K562 (cell line): ENCODE results near the gene TRAPPC4. TPM values are rescaled to one million over a fixed set of nuclear protein-coding genes. Genes with fewer than 3 reads are reported as not detected.

Experiments
- ATAC-seq: fragments of 200-7000 bp; cut with Tn5 transposase; 3 replicates; pipeline ENCODE4 v1.9.1; 2020; ENCODE audit warnings: moderate library complexity
- BruUV-seq: library from RNA; stranded (reverse); fragments of 400-500 nt; replicated peaks from 2 replicates; lab custom pipeline; 2021; lab: Mats Ljungman, UMichigan
- CTCF ChIA-PET: fragments of 300-600 bp; formaldehyde crosslinking; extraction: SDS; loops from one replicate; lab custom pipeline; 2021; ENCODE audit warnings: low intra/inter-chr PET ratio; lab: Yijun Ruan, JAX
- POLR2A ChIA-PET: fragments of 300-600, 350-650 bp; sonication (Branson Sonifier 250); formaldehyde crosslinking; extraction: SDS; loops from one replicate; lab custom pipeline; 2021; ENCODE audit warnings: antibody characterized with exemption, inconsistent platforms; lab: Yijun Ruan, JAX
- DNase-seq, 4 experiments: peaks; one replicate each; pipeline versions ENCODE4 v3.0.0 to v3.0.0-alpha.2; 2011 to 2018; ENCODE audit warnings: low spot score in 3 of 4, mixed read lengths in 3 of 4; ENCODE audit errors: extremely low read depth in 1 of 4
- FAIRE-seq: peaks from 2 replicates; lab custom pipeline; 2011; peaks lifted over from hg19 to GRCh38; lab: Jason Lieb, UNC
- H2AFZ ChIP-seq: 2 replicates; pipeline ENCODE4 v1.6.0; 2011; ENCODE audit warnings: low read depth, low read length, control low read depth, inconsistent platforms
- H3K27ac ChIP-seq: fragments of 200-600 bp; 3 replicates; pipeline ENCODE4 v1.8.0; 2011; ENCODE audit warnings: low read depth, mild to moderate bottlenecking, control low read depth, inconsistent platforms, low read length, moderate library complexity, mixed read lengths; ENCODE audit errors: extremely low read depth
- H3K27me3 ChIP-seq, 2 experiments: fragments of 300-600 bp in 1 of 2; 2 replicates in 1 of 2; 3 replicates in 1 of 2; pipeline versions ENCODE4 v1.6.0 to v1.8.0; 2011; ENCODE audit warnings: inconsistent platforms in 2 of 2, low read length in 2 of 2, mild to moderate bottlenecking in 1 of 2, mixed read lengths in 1 of 2, moderate library complexity in 1 of 2; ENCODE audit not compliant: control insufficient read depth in 2 of 2, insufficient read depth in 2 of 2
- H3K36me3 ChIP-seq: fragments of 300-600 bp; 3 replicates; pipeline ENCODE4 v1.8.0; 2011; ENCODE audit warnings: mild to moderate bottlenecking, low read length, inconsistent platforms; ENCODE audit not compliant: control insufficient read depth, insufficient read depth
- H3K4me1 ChIP-seq, 2 experiments: fragments of 200-600 bp in 1 of 2; replicated peaks in 1 of 2; 2 replicates in 1 of 2; 3 replicates in 1 of 2; pipeline versions ENCODE4 v1.5.1 to v1.8.0; 2011; ENCODE audit warnings: inconsistent platforms in 2 of 2, low read length in 2 of 2, mild to moderate bottlenecking in 1 of 2, mixed read lengths in 1 of 2, moderate library complexity in 1 of 2; ENCODE audit not compliant: control insufficient read depth in 2 of 2, insufficient read depth in 2 of 2
- H3K4me2 ChIP-seq: 2 replicates; pipeline ENCODE4 v1.6.1; 2011; ENCODE audit warnings: low read length, control low read depth, inconsistent platforms, mixed read lengths; ENCODE audit not compliant: insufficient read depth
- H3K4me3 ChIP-seq: fragments of 200-600 bp; sonication (generic), shearing (Covaris generic); 2 replicates; pipeline ENCODE4 v1.5.1; 2016; ENCODE audit warnings: control low read depth, inconsistent platforms
- H3K79me2 ChIP-seq: fragments of 200-600 bp; 3 replicates; pipeline ENCODE4 v1.8.0; 2011; ENCODE audit warnings: low read length, inconsistent platforms; ENCODE audit not compliant: control insufficient read depth, insufficient read depth
- H3K9ac ChIP-seq, 2 experiments: 2 replicates each; pipeline versions ENCODE4 v1.6.0 to v1.6.1; 2011; ENCODE audit warnings: low read depth in 2 of 2, low read length in 2 of 2, control low read depth in 1 of 2, inconsistent platforms in 1 of 2, mild to moderate bottlenecking in 1 of 2, mixed read lengths in 1 of 2; ENCODE audit not compliant: insufficient read depth in 1 of 2
- H3K9me1 ChIP-seq: one replicate; pipeline ENCODE4 v1.6.0; 2011; ENCODE audit warnings: inconsistent platforms, mild to moderate bottlenecking, low read length, moderate library complexity; ENCODE audit not compliant: control insufficient read depth, insufficient read depth
- H3K9me3 ChIP-seq: replicated peaks from 2 replicates; pipeline ENCODE4 v1.5.1; 2011; ENCODE audit warnings: low read depth, low read length, inconsistent platforms; ENCODE audit not compliant: control insufficient read depth, insufficient read depth
- H4K20me1 ChIP-seq: replicated peaks from 2 replicates; pipeline ENCODE4 v1.6.1; 2011; ENCODE audit warnings: low read length, inconsistent platforms, mixed read lengths; ENCODE audit not compliant: control insufficient read depth, insufficient read depth
- MED1 ChIP-seq: sonication (generic); formaldehyde crosslinking; IDR thresholded peaks from 2 replicates; pipeline ENCODE4 v1.8.1; 2023; ENCODE audit warnings: missing genetic modification reagents, borderline replicate concordance
- MYC ChIP-seq, 2 experiments: fragments of 250-450 bp in 1 of 2; sonication (Bioruptor Pico) in 1 of 2; IDR thresholded peaks; 2 replicates each; pipeline versions ENCODE4 v1.5.1 to v1.6.1; 2012 to 2021; ENCODE audit warnings: low read depth in 2 of 2, borderline replicate concordance in 1 of 2, improper control_type of control experiment in 1 of 2, low read length in 1 of 2, mild to moderate bottlenecking in 1 of 2, moderate library complexity in 1 of 2
- RAD21 ChIP-seq, 2 experiments: fragments of 250-450 bp in 1 of 2; fragments of 450-650 bp in 1 of 2; sonication (Bioruptor Pico) in 1 of 2; formaldehyde crosslinking in 1 of 2; IDR thresholded peaks in 1 of 2; conservative IDR thresholded peaks in 1 of 2; 2 replicates each; pipeline versions ENCODE4 v1.4.0 to v1.8.0; 2020 to 2022; ENCODE audit warnings: mild to moderate bottlenecking in 2 of 2, moderate library complexity in 1 of 2
- RBFOX2 ChIP-seq: fragments of 200-400 bp; formaldehyde crosslinking; IDR thresholded peaks from 2 replicates; pipeline ENCODE4 v1.6.1; 2017; ENCODE audit warnings: low read depth, mild to moderate bottlenecking, low read length, moderate library complexity
- ZNF184 ChIP-seq: sonication (generic); formaldehyde crosslinking; IDR thresholded peaks from 2 replicates; pipeline ENCODE4 v1.5.0; 2020; ENCODE audit warnings: missing genetic modification reagents
- ZNF282 ChIP-seq: sonication (generic); formaldehyde crosslinking; IDR thresholded peaks from 2 replicates; pipeline ENCODE4 v1.8.1; 2023; ENCODE audit warnings: missing genetic modification reagents
- ZNF316 ChIP-seq: fragments of 450-650 bp; IDR thresholded peaks from 2 replicates; pipeline ENCODE4 v1.6.1; 2016
- ZNF778 ChIP-seq: fragments of 450-650 bp; formaldehyde crosslinking; IDR thresholded peaks from 2 replicates; pipeline ENCODE4 v1.4.0; 2020; ENCODE audit warnings: mild to moderate bottlenecking, moderate library complexity
- WGBS: fragments of 100-300 bp; shearing (Covaris generic); methylation state at CpG from one replicate; pipeline ENCODE4 v1.1.6; 2016; ENCODE audit warnings: low coverage, mixed read lengths; ENCODE audit not compliant: insufficient coverage; ENCODE audit errors: missing lambda C conversion rate; 5-methylcytosine and 5-hydroxymethylcytosine counted together
- in situ Hi-C: fragments of 300-500 bp; cut with MboI; formaldehyde crosslinking; loops from 4 replicates; pipeline ENCODE4 v1.15.0; 2018; ENCODE audit warnings: inconsistent platforms, mixed read lengths
- intact Hi-C: fragments of 100-400 bp; cut with micrococcal nuclease; formaldehyde crosslinking; loops from 2 replicates; pipeline ENCODE4 v1.14.2; 2022
- polyA plus RNA-seq, 8 experiments: library from polyadenylated mRNA; depleted of rRNA in 4 of 8; stranded (reverse) in 5 of 8; unstranded in 3 of 8; fragments of >200 nt; fragmentation: Nextera tagmentation in 2 of 8; fragmentation: Illumina TruSeq in 1 of 8; extraction: Ambion mirVana in 2 of 8; extraction: Trizol in 1 of 8; gene quantifications; 2 replicates each; pipeline versions ENCODE4 v1.2.1 to v1.2.3, GENCODE V29; 2011 to 2014; ENCODE audit warnings: inconsistent platforms in 1 of 8, missing spikeins in 1 of 8
- total RNA-seq, 7 experiments: library from RNA; depleted of rRNA in 6 of 7; stranded (reverse); fragments of >200 nt in 6 of 7; fragmentation: Illumina TruSeq in 2 of 7; extraction: Trizol in 2 of 7; gene quantifications; 2 replicates each; pipeline versions ENCODE4 v1.2.1 to v1.2.3, GENCODE V29; 2011 to 2021; ENCODE audit warnings: low replicate concordance in 1 of 7
- TF ChIP-seq, protein P1 (sequence below): fragments of 250-450 bp; sonication (Bioruptor Pico); IDR thresholded peaks from 2 replicates; pipeline ENCODE4 v1.4.0; 2020; ENCODE audit warnings: borderline replicate concordance

The TRAPPC4 gene
- total and polyA plus RNA-seq, 9 of the 15 experiments (the other 6 are each of a cell fraction or from before 2014, with no cell fraction given), result 121 to 524 (median 142) TPM

DNA sequence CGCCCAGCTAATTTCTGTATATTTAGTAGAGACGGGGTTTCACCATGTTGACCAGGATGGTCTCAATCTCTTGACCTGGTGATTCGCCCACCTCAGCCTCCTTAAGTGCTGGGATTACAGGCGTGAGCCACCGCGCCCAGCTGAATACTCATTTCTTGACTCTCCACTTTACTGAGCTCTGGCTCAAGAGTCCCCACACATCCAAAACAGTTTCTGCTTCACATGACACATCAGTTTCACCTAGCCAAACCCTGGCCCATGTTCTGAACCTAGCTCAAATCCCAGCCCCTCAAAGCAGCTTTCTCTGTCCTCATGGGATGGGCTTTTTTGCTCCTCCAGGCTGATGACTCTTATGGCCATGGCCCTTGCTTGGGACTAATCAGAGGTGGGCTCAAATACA, 28.6 kb downstream of the TRAPPC4 start (continued):
- TF ChIP-seq, protein P1, sequence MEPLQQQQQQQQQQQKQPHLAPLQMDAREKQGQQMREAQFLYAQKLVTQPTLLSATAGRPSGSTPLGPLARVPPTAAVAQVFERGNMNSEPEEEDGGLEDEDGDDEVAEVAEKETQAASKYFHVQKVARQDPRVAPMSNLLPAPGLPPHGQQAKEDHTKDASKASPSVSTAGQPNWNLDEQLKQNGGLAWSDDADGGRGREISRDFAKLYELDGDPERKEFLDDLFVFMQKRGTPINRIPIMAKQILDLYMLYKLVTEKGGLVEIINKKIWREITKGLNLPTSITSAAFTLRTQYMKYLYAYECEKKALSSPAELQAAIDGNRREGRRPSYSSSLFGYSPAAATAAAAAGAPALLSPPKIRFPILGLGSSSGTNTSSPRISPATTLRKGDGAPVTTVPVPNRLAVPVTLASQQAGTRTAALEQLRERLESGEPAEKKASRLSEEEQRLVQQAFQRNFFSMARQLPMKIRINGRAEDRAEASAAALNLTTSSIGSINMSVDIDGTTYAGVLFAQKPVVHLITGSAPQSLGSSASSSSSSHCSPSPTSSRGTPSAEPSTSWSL (CRISPR knock-in tag), result no peak
- TF ChIP-seq ZNF282, result no peak
- TF ChIP-seq MED1 (CRISPR knock-in tag), result no peak
- TF ChIP-seq ZNF316, result no peak
- no peak for TF ChIP-seq MYC (IDR thresholded peaks at IDR 0.05; ENCODE audit: low read depth, low read length)
- TF ChIP-seq MYC (CRISPR knock-in tag; IDR thresholded peaks at IDR 0.05; ENCODE audit: borderline replicate concordance, low read depth), result no peak
- no peak for TF ChIP-seq RAD21 (CRISPR knock-in tag; conservative IDR thresholded peaks at IDR 0.05 in 1 of 2, IDR thresholded peaks at IDR 0.05 in 1 of 2)
- TF ChIP-seq ZNF184, result no peak

DNA sequence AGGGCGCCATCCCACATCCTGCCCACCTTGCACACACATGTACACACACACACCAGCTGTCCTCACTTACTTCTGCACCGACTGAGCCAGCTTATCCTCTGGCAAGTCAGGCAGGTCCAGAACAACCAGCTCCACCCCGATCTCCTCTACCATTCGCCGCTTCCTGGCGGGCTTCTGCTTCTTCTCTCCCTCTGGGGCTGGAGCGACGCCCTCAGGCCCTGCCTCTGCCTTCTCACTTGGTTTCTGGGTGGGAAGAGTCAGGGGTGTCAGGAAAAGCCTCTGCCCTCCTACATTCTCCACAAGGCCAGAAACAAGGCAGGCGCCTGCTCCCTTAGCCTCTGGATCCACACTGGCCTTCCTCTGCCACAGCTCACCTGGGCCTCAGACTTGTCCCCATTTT, 30.1 kb downstream of the TRAPPC4 start:
- peak in 2 of 4 experiments; percentile 8 to 10 for DNase-seq
- no peak overlapping the region for H3K27ac ChIP-seq
- H3K9ac ChIP-seq, result peak overlapping the region in 1 of 2 experiments; percentile 14; a peak in 1 of 4 replicates
- intact Hi-C loops, result no loop called here
- WGBS, result 88% methylated on average over 5 of the region's 9 CpGs
- peaks cover 3% of the 10 kb centered on the region for H3K9me1 ChIP-seq
- in situ Hi-C loops, result no loop called here
- no peak overlapping the region for H2AFZ ChIP-seq
- no peaks in the 10 kb centered on the region for H3K9me3 ChIP-seq
- POLR2A ChIA-PET, result interaction anchor here (0.7 to 9.3 kb wide), 8 partner anchors 6 to 46 kb away, joined by 3 to 132 read pairs (median 5); partner anchors contain the start of genes HMBS, HYOU1, RPS25 and TRAPPC4
- H3K79me2 ChIP-seq, result no peaks in the 10 kb centered on the region
- peaks cover 93% of the 10 kb centered on the region for H3K36me3 ChIP-seq
- H3K4me3 ChIP-seq, result no peak overlapping the region
- CTCF ChIA-PET, result no interaction called here
- BruUV-seq, result TSS peak; percentile 32
- no peaks in the 10 kb centered on the region for H3K27me3 ChIP-seq
- no peak for TF ChIP-seq ZNF778 (CRISPR knock-in tag)
- peak; percentile 65; the same call in 1 of the 2 replicates for TF ChIP-seq RBFOX2
- ATAC-seq, result no peak
- H3K4me2 ChIP-seq, result no peak overlapping the region
- no peak for FAIRE-seq
- no peaks in the 10 kb centered on the region for H4K20me1 ChIP-seq
- H3K4me1 ChIP-seq, result no peaks in the 10 kb centered on the region
